ENCODE results near the gene AMY1C. TPM values are rescaled to one million over a fixed set of nuclear protein-coding genes. Genes with fewer than 3 reads are reported as not detected.

The AMY1C gene
- total RNA-seq, 1 experiment from 2014 or later: not detected

GRCh38 chr1:103788377-103788776 is 38.7 kb downstream of the AMY1C start:
- Histone ChIP-seq H3K9me3 (ENCODE audit: low read length) (no peaks in the 10 kb centered on the region), H3K9ac (ENCODE audit: low read length) (no peak overlapping the region), H3K27ac (ENCODE audit: low read length) (no peak overlapping the region), H3K27me3 (ENCODE audit: low read length) (no peaks in the 10 kb centered on the region), H2AFZ (ENCODE audit: low read length) (no peak overlapping the region), H3K79me2 (ENCODE audit: low read length) (no peaks in the 10 kb centered on the region), H3K4me3 (ENCODE audit: low read length) (no peak overlapping the region), H3K4me1 (ENCODE audit: insufficient read depth, low read length) (no peaks in the 10 kb centered on the region), H3K36me3 (ENCODE audit: low read depth, low read length) (no peaks in the 10 kb centered on the region), H3K9me2 (replicated peaks; ENCODE audit: low read length) (no peaks in the 10 kb centered on the region), H3F3A (ENCODE audit: low read length, unreplicated experiment) (no peaks in the 10 kb centered on the region), H4K20me1 (ENCODE audit: low read length) (no peaks in the 10 kb centered on the region), H3K4me2 (ENCODE audit: low read length) (no peak overlapping the region)
- 0 out of 2 replicates have a peak, but pooled peaks have one; percentile 35 for ATAC-seq
- intact Hi-C loops (cut with micrococcal nuclease): loop anchor here (1.0 to 5.0 kb wide), 2 partner anchors 344 to 474 kb away; no protein-coding TSS in a partner anchor
- BruUV-seq (replicated peaks): no TSS peak
- TF ChIP-seq CTCF (conservative IDR thresholded peaks at IDR 0.05; ENCODE audit: low read depth, low read length) (peak; percentile 67), EZH2 (IDR thresholded peaks at IDR 0.05; ENCODE audit: low read length, unreplicated experiment) (no peak)
- ChIA-PET CTCF (no interaction called here), POLR2A (ENCODE audit: unreplicated experiment) (no interaction called here)
- DNase-seq: peak; percentile 60

DNA sequence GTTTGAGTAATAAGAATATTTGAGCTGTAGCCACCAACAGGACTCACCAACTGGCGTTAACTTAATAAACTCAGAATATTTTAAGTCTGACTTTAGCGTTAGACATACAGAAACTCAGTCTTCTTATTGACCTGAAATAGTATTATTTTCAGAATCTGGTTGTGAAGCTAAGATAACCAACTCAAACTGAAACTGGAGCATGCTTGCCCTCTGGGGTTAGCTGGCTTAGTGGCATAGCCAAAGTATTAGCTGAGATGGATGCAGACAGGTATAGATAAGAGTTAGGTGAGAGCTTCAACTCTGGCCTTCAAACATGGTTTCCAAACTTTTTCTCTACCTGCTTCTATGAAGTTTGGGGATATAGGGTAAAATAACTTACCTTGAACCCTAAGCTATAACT is 40.5 kb downstream of the AMY1C start:
- no TSS peak for BruUV-seq (replicated peaks)
- H3K4me3 ChIP-seq (ENCODE audit: low read length): no peak overlapping the region
- no peaks in the 10 kb centered on the region for H3K9me2 ChIP-seq (replicated peaks; ENCODE audit: low read length)
- ChIA-PET CTCF (no interaction called here), POLR2A (ENCODE audit: unreplicated experiment) (no interaction called here)
- DNase-seq (no peak), ATAC-seq (no peak)
- no peaks in the 10 kb centered on the region for H4K20me1 ChIP-seq (ENCODE audit: low read length)
- H3K4me2 ChIP-seq (ENCODE audit: low read length): no peak overlapping the region
- no peaks in the 10 kb centered on the region for H3K79me2 ChIP-seq (ENCODE audit: low read length)
- H3K9ac ChIP-seq (ENCODE audit: low read length): no peak overlapping the region
- H3K4me1 ChIP-seq (ENCODE audit: insufficient read depth, low read length): no peaks in the 10 kb centered on the region
- intact Hi-C loops (cut with micrococcal nuclease): no loop called here
- H3K9me3 ChIP-seq (ENCODE audit: low read length): no peaks in the 10 kb centered on the region
- no peak overlapping the region for H2AFZ ChIP-seq (ENCODE audit: low read length)
- no peak overlapping the region for H3K27ac ChIP-seq (ENCODE audit: low read length)
- H3K36me3 ChIP-seq (ENCODE audit: low read depth, low read length): no peaks in the 10 kb centered on the region
- TF ChIP-seq CTCF (conservative IDR thresholded peaks at IDR 0.05; ENCODE audit: low read depth, low read length): no peak
- TF ChIP-seq EZH2phosphoT487 (IDR thresholded peaks at IDR 0.05; ENCODE audit: borderline replicate concordance, low read length): no peak
- TF ChIP-seq EZH2 (IDR thresholded peaks at IDR 0.05; ENCODE audit: low read length, unreplicated experiment): no peak
- H3F3A ChIP-seq (ENCODE audit: low read length, unreplicated experiment): no peaks in the 10 kb centered on the region
- no peaks in the 10 kb centered on the region for H3K27me3 ChIP-seq (ENCODE audit: low read length)

Other genes starting within 250 kb of the AMY1C start
- 5.4 and 5.6 TPM in 2 replicates for gene RNPC3, start 224.2 kb upstream of the AMY1C start, total RNA-seq (2014; rRNA removed)
- gene AMY2B, start 178.3 kb upstream of the AMY1C start, total RNA-seq (2014; rRNA removed): 0.23 and 0.98 TPM in 2 replicates
- gene AMY2A, start 132.5 kb upstream of the AMY1C start, total RNA-seq (2014; rRNA removed): not detected in 2 replicates
- gene AMY1A, start 94.1 kb upstream of the AMY1C start, total RNA-seq (2014; rRNA removed): not detected in 2 replicates
- not detected in 2 replicates for gene AMY1B, start 53.7 kb upstream of the AMY1C start, total RNA-seq (2014; rRNA removed)

Data from PC-3 (cell line).